Right atrium auricular region (tissue), 2 donors: ENCODE results near the gene LDB2. TPM values are rescaled to one million over a fixed set of nuclear protein-coding genes. Genes with fewer than 3 reads are reported as not detected.
A peak's percentile ranks its signal among the peaks of the same experiment; 100 is the strongest.

Experiments used
- DNase-seq: peaks from one replicate; pipeline ENCODE4 v3.0.0-alpha.2; 2019; ENCODE audit warnings: low spot score
- H3K27ac ChIP-seq, 2 donors: fragments of 200-600 bp; sonication (generic); 1 replicate in 1 of 2; 2 replicates in 1 of 2; pipeline ENCODE4 v1.5.1; 2016 to 2019
- H3K27me3 ChIP-seq, 2 donors: fragments of 200-600 bp; sonication (generic); one replicate each; pipeline versions ENCODE4 v1.5.1 to v1.6.0; 2017 to 2019
- H3K36me3 ChIP-seq: fragments of 200-600 bp; sonication (generic); one replicate; pipeline ENCODE4 v1.5.1; 2016
- H3K4me1 ChIP-seq, 2 donors: fragments of 200-600 bp; sonication (generic); one replicate each; pipeline versions ENCODE4 v1.5.1 to v1.6.0; 2017 to 2019
- H3K4me3 ChIP-seq, 2 donors: fragments of 200-600 bp; sonication (generic); 1 replicate in 1 of 2; 2 replicates in 1 of 2; pipeline ENCODE4 v1.5.1; 2017 to 2019; ENCODE audit warnings: mild to moderate bottlenecking in 1 of 2, moderate library complexity in 1 of 2
- H3K9me3 ChIP-seq, 2 donors: fragments of 200-600 bp; sonication (generic); one replicate each; pipeline ENCODE4 v1.5.1; 2019
- CTCF ChIP-seq, 2 donors: fragments of 200-600 bp; sonication (generic); IDR thresholded peaks; one replicate each; pipeline ENCODE4 v1.5.1; 2019; ENCODE audit warnings: antibody characterized with exemption in 2 of 2
- total RNA-seq, 2 donors: library from RNA; depleted of rRNA; stranded (reverse); fragments of >200 nt; gene quantifications; one replicate each; pipeline ENCODE4 v1.1.0, GENCODE V29; 2016

The LDB2 gene
- total RNA-seq, 2 donors from 2014 or later = 35.2 to 64.4 TPM

GRCh38 chr4:16691450-16691849 is 207.0 kb downstream of the LDB2 start:
- no peak overlapping the region for H3K4me3 ChIP-seq
- H3K9me3 ChIP-seq = no peaks in the 10 kb centered on the region
- H3K27me3 ChIP-seq = no peaks in the 10 kb centered on the region
- DNase-seq = no peak
- H3K36me3 ChIP-seq = no peaks in the 10 kb centered on the region
- H3K27ac ChIP-seq = no peak overlapping the region
- no peak for TF ChIP-seq CTCF (IDR thresholded peaks at IDR 0.05)
- peaks cover 0 to 17% of the 10 kb centered on the region in 2 donors for H3K4me1 ChIP-seq

- H3K27me3 ChIP-seq = no peaks in the 10 kb centered on the region
- H3K36me3 ChIP-seq = no peaks in the 10 kb centered on the region
- TF ChIP-seq CTCF (IDR thresholded peaks at IDR 0.05) = no peak
- H3K4me3 ChIP-seq = no peak overlapping the region
- no peak overlapping the region for H3K27ac ChIP-seq
- no peaks in the 10 kb centered on the region for H3K9me3 ChIP-seq
- DNase-seq = no peak
- peaks cover 0 to 18% of the 10 kb centered on the region in 2 donors for H3K4me1 ChIP-seq
Measured at GRCh38 chr4:16687845-16688244, 210.6 kb downstream of the LDB2 start.

- Histone ChIP-seq H3K9me3 (no peaks in the 10 kb centered on the region), H3K27me3 (no peaks in the 10 kb centered on the region), H3K4me1 (peaks cover 0 to 9% of the 10 kb centered on the region in 2 donors), H3K27ac (no peak overlapping the region), H3K4me3 (no peak overlapping the region), H3K36me3 (no peaks in the 10 kb centered on the region)
- DNase-seq = no peak
- TF ChIP-seq CTCF (IDR thresholded peaks at IDR 0.05) = no peak
Measured at GRCh38 chr4:16687011-16687410, 211.4 kb downstream of the LDB2 start.

DNA sequence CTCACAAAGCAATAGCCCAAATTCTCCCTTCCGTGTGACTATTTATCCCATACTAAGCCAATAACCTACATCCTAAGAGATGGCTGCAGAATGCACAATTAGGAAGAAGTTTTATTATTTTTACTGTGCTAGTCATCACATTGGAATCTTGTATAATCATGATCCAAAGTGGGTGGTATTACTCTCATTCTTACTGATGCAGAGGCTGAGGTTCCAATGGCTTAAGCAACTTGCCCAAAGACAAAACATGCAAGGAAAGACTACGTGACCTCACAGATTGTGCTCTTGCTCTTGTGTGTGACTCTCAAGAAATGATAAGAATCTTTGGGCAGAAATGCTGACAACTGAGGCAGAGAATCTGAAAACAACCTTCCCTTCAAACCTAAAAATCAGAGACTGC is 212.2 kb downstream of the LDB2 start:
- peak overlapping the region in 1 of 2 donors; percentile 10 for H3K27ac ChIP-seq
- H3K4me1 ChIP-seq = peaks cover 0 to 7% of the 10 kb centered on the region in 2 donors
- no peak for TF ChIP-seq CTCF (IDR thresholded peaks at IDR 0.05)
- H3K27me3 ChIP-seq = no peaks in the 10 kb centered on the region
- no peak overlapping the region for H3K4me3 ChIP-seq
- no peak for DNase-seq
- no peaks in the 10 kb centered on the region for H3K9me3 ChIP-seq
- H3K36me3 ChIP-seq = no peaks in the 10 kb centered on the region

DNA sequence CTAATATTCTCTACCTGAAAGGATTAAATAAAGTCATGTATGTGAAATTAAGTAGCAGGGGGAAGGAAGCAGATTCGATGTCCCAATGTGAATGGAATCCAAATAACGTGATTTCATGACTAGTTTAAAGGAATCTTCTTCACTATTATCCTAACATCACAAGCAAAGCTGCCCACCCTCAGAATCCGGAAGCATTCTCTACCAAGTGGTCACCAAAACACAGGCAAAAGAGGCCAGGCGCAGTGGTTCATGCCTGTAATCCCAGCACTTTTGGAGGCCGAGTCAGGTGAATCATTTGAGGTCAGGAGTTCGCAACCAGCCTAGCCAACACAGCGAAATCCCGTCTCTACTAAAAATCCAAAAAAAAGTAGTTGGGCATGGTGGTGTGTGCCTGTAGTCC is 212.9 kb downstream of the LDB2 start:
- Histone ChIP-seq H3K4me1 (peaks cover 0 to 7% of the 10 kb centered on the region in 2 donors), H3K9me3 (no peaks in the 10 kb centered on the region), H3K27ac (peak overlapping the region in 1 of 2 donors; percentile 10), H3K36me3 (no peaks in the 10 kb centered on the region), H3K27me3 (no peaks in the 10 kb centered on the region), H3K4me3 (no peak overlapping the region)
- DNase-seq = no peak
- no peak for TF ChIP-seq CTCF (IDR thresholded peaks at IDR 0.05)

GRCh38 chr4:16684935-16685334 is 213.5 kb downstream of the LDB2 start:
- DNase-seq = no peak
- H3K4me3 ChIP-seq = no peak overlapping the region
- peaks cover 0 to 7% of the 10 kb centered on the region in 2 donors for H3K4me1 ChIP-seq
- no peaks in the 10 kb centered on the region for H3K9me3 ChIP-seq
- H3K27me3 ChIP-seq = no peaks in the 10 kb centered on the region
- no peaks in the 10 kb centered on the region for H3K36me3 ChIP-seq
- H3K27ac ChIP-seq = peak overlapping the region; percentile 37
- no peak for TF ChIP-seq CTCF (IDR thresholded peaks at IDR 0.05)
